ENCODE results near the gene HEXD. TPM values are rescaled to one million over a fixed set of nuclear protein-coding genes. Genes with fewer than 3 reads are reported as not detected.
A peak's percentile ranks its signal among the peaks of the same experiment; 100 is the strongest.

Gene HEXD
- total RNA-seq, 1 experiment from 2014 or later = 30.0 TPM

DNA sequence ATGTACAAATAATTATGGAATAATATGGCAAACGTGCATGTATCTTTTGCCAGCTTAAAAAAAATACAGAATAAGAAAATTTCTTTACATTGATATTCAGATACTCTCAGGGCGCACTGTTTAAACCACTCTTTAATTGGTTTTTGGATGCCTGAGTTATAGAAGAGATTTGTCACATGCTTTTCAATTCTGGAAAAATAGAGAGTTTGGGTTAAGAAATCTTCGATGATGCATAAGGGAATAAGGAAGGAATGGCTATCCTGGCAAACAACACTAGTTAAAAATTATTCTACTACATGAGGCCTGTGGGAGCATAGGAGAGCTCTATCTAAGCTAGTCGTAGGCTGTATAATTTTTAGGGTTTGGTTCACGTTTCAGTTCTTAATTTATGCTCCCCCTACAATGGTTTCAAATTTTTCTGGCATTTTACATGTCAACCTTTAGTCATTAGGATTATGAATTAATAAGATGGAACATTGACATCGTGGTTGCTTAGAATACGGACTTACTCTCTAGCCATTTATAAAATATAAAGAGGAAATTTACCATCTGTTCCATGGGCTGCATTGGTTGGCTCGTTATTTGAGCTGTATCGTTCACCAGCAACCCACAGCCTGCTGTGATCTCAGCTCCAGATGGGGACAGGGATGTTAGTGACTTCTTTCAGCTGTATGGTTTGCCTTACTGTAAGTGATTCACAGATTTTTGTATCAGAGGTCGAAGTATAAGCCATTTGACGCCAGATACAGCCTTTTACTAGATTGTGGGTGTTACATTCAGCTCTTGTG is 56.3 kb downstream of the HEXD start:
- H3K79me2 ChIP-seq (ENCODE audit: low read depth) = no peaks in the 10 kb centered on the region
- H3K4me2 ChIP-seq = no peak overlapping the region
- no peaks in the 10 kb centered on the region for H3K9me3 ChIP-seq (ENCODE audit: insufficient read depth, low read depth)
- H3K27me3 ChIP-seq (ENCODE audit: insufficient read depth, low read depth) = no peaks in the 10 kb centered on the region
- no peaks in the 10 kb centered on the region for H3K9me2 ChIP-seq (ENCODE audit: insufficient read depth)
- H3K4me3 ChIP-seq = no peak overlapping the region
- intact Hi-C loops (cut with micrococcal nuclease; ENCODE audit: unreplicated experiment) = no loop called here
- BruUV-seq (replicated peaks) = no TSS peak
- no peaks in the 10 kb centered on the region for H3F3A ChIP-seq (ENCODE audit: insufficient read depth, low read depth)
- H3K27ac ChIP-seq = no peak overlapping the region
- H3K36me3 ChIP-seq (ENCODE audit: low read depth) = no peaks in the 10 kb centered on the region
- no peaks in the 10 kb centered on the region for H4K20me1 ChIP-seq (ENCODE audit: insufficient read depth)
- no peaks in the 10 kb centered on the region for H3K4me1 ChIP-seq (replicated peaks; ENCODE audit: insufficient read depth)
- CTCF ChIA-PET = interaction anchor here (0.5 to 0.6 kb wide), 2 partner anchors 48 to 151 kb away, joined by 5 to 6 read pairs; no protein-coding TSS in a partner anchor
- no peak overlapping the region for H2AFZ ChIP-seq
- no peak for TF ChIP-seq CTCF (conservative IDR thresholded peaks at IDR 0.05)
- no peak for TF ChIP-seq EZH2 (IDR thresholded peaks at IDR 0.05; ENCODE audit: low read depth)
- no peak for DNase-seq
- POLR2A ChIA-PET (ENCODE audit: unreplicated experiment) = interaction anchor here (0.9 kb wide), 1 partner anchor 118 kb away, joined by 8 read pairs; no protein-coding TSS in a partner anchor

DNA sequence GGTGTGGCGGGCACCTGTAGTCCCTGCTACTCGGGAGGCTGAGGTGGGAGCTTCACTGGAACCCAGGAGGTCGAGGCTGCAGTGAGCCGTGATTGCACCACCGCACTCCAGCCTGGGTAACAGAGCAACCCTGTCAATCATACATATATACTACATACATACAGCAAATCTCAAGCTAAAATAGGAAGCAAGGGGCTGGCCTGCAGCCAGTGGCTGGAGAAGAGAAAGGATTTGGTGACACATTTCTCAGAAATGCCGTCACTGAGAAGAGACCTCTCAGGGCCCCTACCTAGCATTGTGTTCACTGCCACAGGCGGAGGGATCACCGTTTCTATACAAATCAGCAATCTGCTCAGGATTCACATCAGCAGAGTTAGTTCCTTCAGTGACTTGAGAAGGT is 57.3 kb downstream of the HEXD start:
- H3F3A ChIP-seq (ENCODE audit: insufficient read depth, low read depth) = no peaks in the 10 kb centered on the region
- no TSS peak for BruUV-seq (replicated peaks)
- H3K27ac ChIP-seq = no peak overlapping the region
- DNase-seq = peak in 1 of 2 experiments; percentile 66
- TF ChIP-seq CTCF (conservative IDR thresholded peaks at IDR 0.05) (no peak), EZH2 (IDR thresholded peaks at IDR 0.05; ENCODE audit: low read depth) (no peak)
- no peaks in the 10 kb centered on the region for H3K79me2 ChIP-seq (ENCODE audit: low read depth)
- ChIA-PET CTCF (interaction anchor here (0.6 kb wide), 1 partner anchor 152 kb away, joined by 5 read pairs; no protein-coding TSS in a partner anchor), POLR2A (ENCODE audit: unreplicated experiment) (interaction anchor here (0.5 to 0.7 kb wide), 4 partner anchors 24 to 849 kb away, joined by 3 to 22 read pairs (median 4); no protein-coding TSS in a partner anchor)
- H2AFZ ChIP-seq = no peak overlapping the region
- no peaks in the 10 kb centered on the region for H3K36me3 ChIP-seq (ENCODE audit: low read depth)
- no peak overlapping the region for H3K4me3 ChIP-seq
- H4K20me1 ChIP-seq (ENCODE audit: insufficient read depth) = no peaks in the 10 kb centered on the region
- H3K4me2 ChIP-seq = no peak overlapping the region
- intact Hi-C loops (cut with micrococcal nuclease; ENCODE audit: unreplicated experiment) = no loop called here
- H3K9me3 ChIP-seq (ENCODE audit: insufficient read depth, low read depth) = no peaks in the 10 kb centered on the region
- no peaks in the 10 kb centered on the region for H3K4me1 ChIP-seq (replicated peaks; ENCODE audit: insufficient read depth)
- H3K27me3 ChIP-seq (ENCODE audit: insufficient read depth, low read depth) = no peaks in the 10 kb centered on the region
- no peaks in the 10 kb centered on the region for H3K9me2 ChIP-seq (ENCODE audit: insufficient read depth)

GRCh38 chr17:82477934-82478333 is 59.8 kb downstream of the HEXD start:
- H3K4me3 ChIP-seq = no peak overlapping the region
- H3K4me2 ChIP-seq = no peak overlapping the region
- H4K20me1 ChIP-seq (ENCODE audit: insufficient read depth) = no peaks in the 10 kb centered on the region
- no peaks in the 10 kb centered on the region for H3F3A ChIP-seq (ENCODE audit: insufficient read depth, low read depth)
- no peak overlapping the region for H2AFZ ChIP-seq
- no peaks in the 10 kb centered on the region for H3K79me2 ChIP-seq (ENCODE audit: low read depth)
- POLR2A ChIA-PET (ENCODE audit: unreplicated experiment) = no interaction called here
- no peak overlapping the region for H3K27ac ChIP-seq
- H3K4me1 ChIP-seq (replicated peaks; ENCODE audit: insufficient read depth) = no peaks in the 10 kb centered on the region
- no peaks in the 10 kb centered on the region for H3K27me3 ChIP-seq (ENCODE audit: insufficient read depth, low read depth)
- DNase-seq = no peak
- TF ChIP-seq EZH2 (IDR thresholded peaks at IDR 0.05; ENCODE audit: low read depth) (no peak), CTCF (conservative IDR thresholded peaks at IDR 0.05) (no peak)
- no TSS peak for BruUV-seq (replicated peaks)
- H3K9me3 ChIP-seq (ENCODE audit: insufficient read depth, low read depth) = no peaks in the 10 kb centered on the region
- CTCF ChIA-PET = no interaction called here
- H3K36me3 ChIP-seq (ENCODE audit: low read depth) = no peaks in the 10 kb centered on the region
- intact Hi-C loops (cut with micrococcal nuclease; ENCODE audit: unreplicated experiment) = no loop called here
- H3K9me2 ChIP-seq (ENCODE audit: insufficient read depth) = no peaks in the 10 kb centered on the region
